Common myeloid progenitor, CD34-positive (primary cell): ENCODE results near the gene TFPT.
A peak's percentile ranks its signal among the peaks of the same experiment; 100 is the strongest.

Source experiments
- CTCF ChIA-PET: fragments of 350-600 bp; sonication (Branson Sonifier 250); formaldehyde crosslinking; loops from one replicate; lab custom pipeline; 2021; ENCODE audit warnings: antibody characterized with exemption; lab: Charles Lee
- POLR2A ChIA-PET: fragments of 350-600 bp; sonication (Branson Sonifier 250); formaldehyde crosslinking; loops from one replicate; lab custom pipeline; 2021; ENCODE audit warnings: antibody characterized with exemption; lab: Charles Lee
- DNase-seq, 3 donors: peaks; one replicate each; pipeline versions ENCODE4 v3.0.0 to v3.0.0-alpha.2; 2013
- H3K27ac ChIP-seq, 2 experiments: 1 replicate in 1 of 2; 2 replicates in 1 of 2; pipeline ENCODE4 v1.7.0; 2013; ENCODE audit warnings: inconsistent platforms in 2 of 2, low read length in 2 of 2, mild to moderate bottlenecking in 2 of 2, low read depth in 1 of 2, moderate library complexity in 1 of 2; ENCODE audit not compliant: severe bottlenecking in 2 of 2, insufficient read depth in 1 of 2, poor library complexity in 1 of 2
- H3K27me3 ChIP-seq, 5 experiments: replicated peaks in 2 of 5; 1 replicate in 3 of 5; 2 replicates in 2 of 5; pipeline versions ENCODE4 v1.6.1 to v1.7.0; 2013; ENCODE audit warnings: low read length in 4 of 5, mild to moderate bottlenecking in 2 of 5, moderate library complexity in 2 of 5, inconsistent platforms in 1 of 5; ENCODE audit not compliant: insufficient read depth in 5 of 5, control insufficient read depth in 4 of 5
- H3K36me3 ChIP-seq, 4 experiments: 1 replicate in 2 of 4; 2 replicates in 2 of 4; pipeline versions ENCODE4 v1.6.1 to v1.7.0; 2013; ENCODE audit warnings: low read length in 3 of 4, control low read depth in 1 of 4, mild to moderate bottlenecking in 1 of 4; ENCODE audit not compliant: control insufficient read depth in 4 of 4, insufficient read depth in 4 of 4
- H3K4me1 ChIP-seq, 4 experiments: 1 replicate in 3 of 4; 2 replicates in 1 of 4; pipeline versions ENCODE4 v1.6.1 to v1.7.1; 2013; ENCODE audit warnings: low read length in 3 of 4, mild to moderate bottlenecking in 3 of 4, control low read depth in 1 of 4, inconsistent platforms in 1 of 4, moderate library complexity in 1 of 4; ENCODE audit not compliant: control insufficient read depth in 4 of 4, insufficient read depth in 4 of 4; ENCODE audit errors: control extremely low read depth in 1 of 4
- H3K4me3 ChIP-seq, 7 experiments: 1 replicate in 4 of 7; 2 replicates in 3 of 7; pipeline versions ENCODE4 v1.5.1 to v1.7.0; 2013; ENCODE audit warnings: mild to moderate bottlenecking in 7 of 7, low read length in 6 of 7, moderate library complexity in 6 of 7, inconsistent platforms in 2 of 7, low read depth in 2 of 7, control low read depth in 1 of 7; ENCODE audit not compliant: insufficient read depth in 4 of 7, control insufficient read depth in 1 of 7; ENCODE audit errors: extremely low read depth in 1 of 7
- H3K9me3 ChIP-seq, 5 experiments: 1 replicate in 4 of 5; 2 replicates in 1 of 5; pipeline versions ENCODE4 v1.6.1 to v1.7.1; 2013; ENCODE audit warnings: low read length in 4 of 5, mild to moderate bottlenecking in 2 of 5, inconsistent platforms in 1 of 5, low read depth in 1 of 5, moderate library complexity in 1 of 5; ENCODE audit not compliant: control insufficient read depth in 4 of 5, insufficient read depth in 2 of 5; ENCODE audit errors: control extremely low read depth in 1 of 5
- WGBS: methylation state at CpG from one replicate; pipeline ENCODE4 v1.1.5; 2013; ENCODE audit not compliant: insufficient coverage; 5-methylcytosine and 5-hydroxymethylcytosine counted together

Gene TFPT

GRCh38 chr19:54077334-54077733, 38.1 kb downstream of the TFPT start:
- WGBS: 0% methylated on average over 1 of the region's 5 CpGs
- H3K9me3 ChIP-seq: peaks cover 0 to 7% (median 4%) of the 10 kb centered on the region in 5 experiments
- no peaks in the 10 kb centered on the region for H3K36me3 ChIP-seq
- ChIA-PET POLR2A (no interaction called here), CTCF (no interaction called here)
- peaks cover 0 to 8% (median 5%) of the 10 kb centered on the region in 4 experiments for H3K4me1 ChIP-seq
- peaks cover 0 to 2% (median 0%) of the 10 kb centered on the region in 5 experiments for H3K27me3 ChIP-seq
- H3K27ac ChIP-seq: no peak overlapping the region
- H3K4me3 ChIP-seq: no peak overlapping the region
- DNase-seq: peak in 2 of 3 donors; percentile 71 to 72

- H3K9me3 ChIP-seq: no peaks in the 10 kb centered on the region
- ChIA-PET POLR2A (no interaction called here), CTCF (no interaction called here)
- no peak overlapping the region for H3K4me3 ChIP-seq
- DNase-seq: no peak
- H3K27ac ChIP-seq: no peak overlapping the region
- 98% methylated on average over 4 of the region's 9 CpGs for WGBS
- peaks cover 0 to 2% (median 0%) of the 10 kb centered on the region in 5 experiments for H3K27me3 ChIP-seq
- peaks cover 0 to 8% (median 5%) of the 10 kb centered on the region in 4 experiments for H3K4me1 ChIP-seq
- H3K36me3 ChIP-seq: no peaks in the 10 kb centered on the region
Observed at GRCh38 chr19:54074851-54075250, 40.6 kb downstream of the TFPT start.

GRCh38 chr19:54073829-54074228, 41.6 kb downstream of the TFPT start:
- peaks cover 0 to 2% (median 0%) of the 10 kb centered on the region in 5 experiments for H3K9me3 ChIP-seq
- WGBS: 96% methylated on average over 7 of the region's 10 CpGs
- ChIA-PET POLR2A (no interaction called here), CTCF (no interaction called here)
- no peak overlapping the region for H3K4me3 ChIP-seq
- peaks cover 0 to 8% (median 5%) of the 10 kb centered on the region in 4 experiments for H3K4me1 ChIP-seq
- H3K27ac ChIP-seq: no peak overlapping the region
- no peaks in the 10 kb centered on the region for H3K36me3 ChIP-seq
- DNase-seq: no peak
- peaks cover 0 to 2% (median 0%) of the 10 kb centered on the region in 5 experiments for H3K27me3 ChIP-seq

GRCh38 chr19:54069470-54069869, 46.0 kb downstream of the TFPT start:
- DNase-seq: no peak
- Histone ChIP-seq H3K9me3 (peaks cover 0 to 2% (median 0%) of the 10 kb centered on the region in 5 experiments), H3K4me1 (no peaks in the 10 kb centered on the region), H3K27me3 (peaks cover 0 to 2% (median 0%) of the 10 kb centered on the region in 5 experiments), H3K27ac (no peak overlapping the region), H3K36me3 (no peaks in the 10 kb centered on the region), H3K4me3 (no peak overlapping the region)
- 80% methylated on average over 5 of the region's 5 CpGs for WGBS
- ChIA-PET POLR2A (no interaction called here), CTCF (no interaction called here)

- no peaks in the 10 kb centered on the region for H3K27me3 ChIP-seq
- H3K4me3 ChIP-seq: peak within 1 kb of the TSS in 2 of 7 experiments; percentile 11 to 33
- peaks cover 0 to 13% (median 6%) of the 10 kb centered on the region in 4 experiments for H3K4me1 ChIP-seq
- H3K27ac ChIP-seq: no peak within 1 kb of the TSS
- WGBS: 60% methylated on average over 22 of the region's 34 CpGs
- CTCF ChIA-PET: interaction anchor here (1.0 kb wide), 1 partner anchor 15 kb away, joined by 3 read pairs; no protein-coding TSS in a partner anchor
- H3K36me3 ChIP-seq: no peaks in the 10 kb centered on the region
- DNase-seq: peak; percentile 30 to 69 (median 58)
- no peaks in the 10 kb centered on the region for H3K9me3 ChIP-seq
- POLR2A ChIA-PET: no interaction called here
Observed at GRCh38 chr19:54063350-54064116, 51.9 kb downstream of the TFPT start, which contains the start of gene VSTM1. VSTM1 (minus strand) TSS chr19:54063897; CDS start chr19:54063777, 120 bp downstream.

- WGBS: 24% methylated on average over 8 of the region's 9 CpGs
Observed at GRCh38 chr19:54062643-54063042, 52.8 kb downstream of the TFPT start.

More at GRCh38 chr19:54062643-54063042, 52.8 kb downstream of the TFPT start:
- Histone ChIP-seq H3K4me3 (no peak overlapping the region), H3K36me3 (no peaks in the 10 kb centered on the region), H3K4me1 (peaks cover 0 to 13% (median 6%) of the 10 kb centered on the region in 4 experiments), H3K9me3 (no peaks in the 10 kb centered on the region), H3K27ac (no peak overlapping the region), H3K27me3 (no peaks in the 10 kb centered on the region)
- peak in 2 of 3 donors; percentile 32 to 52 for DNase-seq
- ChIA-PET POLR2A (no interaction called here), CTCF (no interaction called here)
